GM19043 (cell line): ENCODE data around the gene SLC16A14.

Source experiments
- ATAC-seq: cut with Tn5 transposase; IDR thresholded peaks from one replicate; pipeline ENCODE4 v1.9.1; 2021; ENCODE audit warnings: low read depth; ENCODE audit not compliant: unreplicated experiment

The SLC16A14 gene

DNA sequence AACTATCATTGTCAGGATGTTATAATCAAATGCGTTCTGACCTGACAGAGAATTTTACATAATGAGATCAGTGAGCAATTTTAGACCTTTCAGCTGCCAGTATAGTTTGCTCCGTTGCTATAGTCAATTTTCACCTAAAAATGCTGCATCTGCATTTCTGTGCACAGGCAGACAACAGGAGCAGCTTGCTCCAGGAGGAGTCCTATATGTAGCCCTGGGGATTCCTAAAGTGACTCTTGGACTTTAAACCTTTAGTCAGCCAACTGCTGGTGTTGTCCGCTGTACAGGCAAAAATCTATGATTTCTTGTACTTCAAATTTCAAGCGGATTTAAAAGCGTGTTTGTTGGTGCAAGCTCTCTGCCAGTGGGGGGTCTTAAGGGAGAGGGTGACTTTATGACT is 25.7 kb downstream of the SLC16A14 start:
- no peak for ATAC-seq

DNA sequence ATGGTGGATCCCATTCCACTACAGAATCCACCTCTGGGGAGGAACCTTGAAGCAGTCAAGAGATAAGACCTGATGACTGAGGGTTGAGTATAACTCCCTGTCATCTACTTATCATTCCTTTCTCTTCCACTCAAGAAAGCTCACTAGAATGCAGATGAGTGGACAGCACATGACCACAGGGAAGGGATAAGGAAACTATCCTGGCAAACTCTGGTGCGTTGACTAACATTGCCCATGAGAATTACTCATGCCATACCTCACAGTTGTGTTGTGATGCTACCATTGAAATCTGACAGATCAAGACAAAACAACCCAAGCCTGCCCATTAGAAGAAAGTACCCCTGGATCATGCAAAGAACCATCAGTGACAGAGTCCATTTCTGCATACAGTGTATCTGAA is 26.5 kb downstream of the SLC16A14 start:
- ATAC-seq = no peak

DNA sequence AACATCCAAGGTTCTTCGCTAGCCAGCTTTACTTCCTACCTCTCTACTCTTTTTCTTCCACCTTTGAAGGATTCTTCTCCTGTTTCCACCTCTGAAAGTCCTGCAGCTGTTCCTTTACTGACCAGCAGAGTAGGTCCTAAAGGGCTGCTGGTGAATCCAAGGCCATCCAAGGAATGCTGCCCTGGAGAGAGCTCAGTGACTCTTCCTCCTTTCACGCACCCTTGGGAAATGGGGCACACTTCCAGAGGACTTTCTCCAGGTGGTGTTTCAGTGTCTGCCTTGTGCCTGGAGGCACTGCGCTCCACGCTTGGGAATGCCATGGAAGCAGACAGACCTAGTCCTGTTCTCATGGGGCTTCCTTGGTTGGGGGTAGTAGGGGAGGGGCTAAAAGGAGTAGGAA is 45.4 kb downstream of the SLC16A14 start:
- ATAC-seq = no peak

DNA sequence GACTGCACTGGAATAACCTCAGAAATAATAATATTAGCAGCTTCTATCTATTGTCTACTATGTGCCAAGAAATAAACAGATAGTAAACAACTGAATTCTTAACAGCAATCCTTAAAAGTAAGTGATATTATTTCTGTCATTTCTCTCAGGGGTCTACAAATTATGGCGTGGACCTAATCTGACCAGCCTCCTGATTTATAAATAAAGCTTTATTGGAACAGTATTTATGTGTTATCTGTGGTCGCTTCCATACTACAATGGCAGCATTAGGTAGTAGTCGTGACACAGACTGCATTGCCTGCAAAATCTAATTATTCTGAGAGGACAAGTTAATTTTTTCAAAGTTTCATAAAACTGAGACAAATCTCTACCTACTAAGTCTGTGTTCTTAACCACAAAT is 49.0 kb downstream of the SLC16A14 start:
- no peak for ATAC-seq

DNA sequence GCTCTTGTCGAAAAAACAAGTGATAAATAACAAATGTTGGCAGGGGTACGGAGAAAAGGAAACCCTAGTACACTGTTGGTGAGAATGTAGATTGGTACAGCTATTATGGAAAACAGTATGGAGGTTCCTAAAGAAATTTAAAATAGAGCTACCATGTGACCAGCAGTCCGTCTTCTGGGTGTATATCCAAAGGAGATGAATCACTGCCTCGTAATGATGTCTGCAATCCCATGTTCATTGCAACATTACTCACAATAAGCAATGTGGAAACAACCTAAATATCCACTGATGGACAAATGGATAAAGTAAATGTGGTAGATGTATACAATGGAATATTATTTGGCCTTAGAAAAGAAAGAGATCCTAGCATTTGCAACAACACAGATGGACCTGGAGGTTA is 50.6 kb downstream of the SLC16A14 start:
- no peak for ATAC-seq

DNA sequence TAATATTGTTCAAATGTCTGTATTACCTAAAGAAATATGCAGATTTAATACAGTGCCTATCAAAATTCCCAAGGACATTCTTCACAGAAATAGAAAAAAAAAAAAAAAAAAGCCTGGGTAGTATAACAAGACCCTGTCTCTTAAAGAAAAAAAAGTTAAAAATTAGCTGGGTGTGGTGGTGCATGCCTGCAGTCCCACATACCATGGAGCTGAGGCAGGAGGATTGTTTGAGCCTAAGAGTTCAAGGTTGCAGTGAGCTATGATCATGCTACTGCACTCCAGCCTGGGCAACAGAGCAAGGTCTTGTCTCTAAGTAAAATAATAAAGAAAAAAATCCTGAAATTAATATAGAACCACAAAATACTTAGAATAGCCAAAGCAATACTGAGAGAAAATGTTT is 51.9 kb downstream of the SLC16A14 start:
- ATAC-seq = no peak

DNA sequence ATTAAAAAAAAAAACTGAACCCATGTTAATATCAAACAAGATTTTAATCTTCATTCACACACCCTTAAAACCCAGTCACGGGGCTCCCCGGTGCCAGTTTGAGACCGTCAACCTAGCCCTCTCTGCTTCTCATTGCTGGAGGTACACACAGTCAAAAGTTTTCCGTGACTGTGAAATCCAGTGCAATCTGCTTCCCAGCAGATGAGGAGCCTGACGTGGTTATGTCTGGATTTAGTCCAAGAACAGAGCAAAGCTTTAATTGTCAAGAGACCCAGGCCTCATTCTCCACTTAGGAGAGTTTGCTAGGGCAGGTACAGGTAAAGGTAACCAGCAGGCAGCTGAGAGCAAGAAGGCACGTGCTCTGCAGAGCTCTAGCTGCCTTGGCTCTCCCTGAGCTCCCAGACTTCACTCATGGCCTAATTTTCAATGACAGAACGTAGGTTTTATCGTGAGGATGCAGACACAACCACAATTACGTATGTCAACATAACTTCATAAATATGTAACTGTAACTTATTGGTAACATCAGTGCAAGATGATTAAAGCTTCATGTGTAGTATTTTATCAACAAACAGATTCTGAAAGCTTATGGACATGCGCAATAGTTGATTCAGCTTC is 56.3 kb downstream of the SLC16A14 start:
- no peak for ATAC-seq

DNA sequence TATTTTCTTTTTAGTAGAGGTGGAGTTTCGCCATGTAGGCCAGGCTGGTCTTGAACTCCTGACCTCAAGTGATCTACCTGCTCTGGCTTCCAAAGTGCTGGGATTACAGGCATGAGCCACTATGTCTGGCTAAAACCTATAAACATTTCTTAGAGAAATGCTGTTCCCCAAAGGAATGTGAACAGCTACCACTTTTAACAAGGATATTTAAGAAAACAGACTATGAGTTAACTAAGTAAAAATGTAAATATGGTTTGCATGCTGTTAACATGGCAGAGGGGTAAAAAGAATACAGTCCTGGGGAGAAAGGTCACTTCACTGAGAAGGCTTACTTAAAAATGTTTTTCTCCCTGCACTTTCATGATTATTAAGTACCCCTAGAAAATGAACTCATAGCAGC is 57.1 kb downstream of the SLC16A14 start:
- no peak for ATAC-seq

DNA sequence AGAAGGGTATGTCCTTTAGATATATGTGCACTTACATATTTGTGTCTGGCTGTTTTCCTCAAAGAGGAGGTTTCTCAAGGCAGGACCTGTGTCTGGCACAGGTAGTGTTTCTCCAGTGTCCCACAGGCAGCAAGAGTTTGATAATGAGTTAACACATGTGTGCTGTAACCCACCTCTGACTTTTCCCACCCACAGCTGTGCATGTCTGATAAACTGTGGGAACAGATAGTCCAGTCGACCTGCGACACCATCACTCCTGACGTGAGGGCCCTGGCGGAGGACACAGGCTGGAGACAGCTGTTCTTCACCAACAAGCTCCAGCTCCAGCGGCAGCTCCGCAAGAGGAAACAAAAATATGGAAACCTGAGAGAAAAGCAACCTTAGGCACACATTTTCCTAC is 58.2 kb downstream of the SLC16A14 start:
- no peak for ATAC-seq

DNA sequence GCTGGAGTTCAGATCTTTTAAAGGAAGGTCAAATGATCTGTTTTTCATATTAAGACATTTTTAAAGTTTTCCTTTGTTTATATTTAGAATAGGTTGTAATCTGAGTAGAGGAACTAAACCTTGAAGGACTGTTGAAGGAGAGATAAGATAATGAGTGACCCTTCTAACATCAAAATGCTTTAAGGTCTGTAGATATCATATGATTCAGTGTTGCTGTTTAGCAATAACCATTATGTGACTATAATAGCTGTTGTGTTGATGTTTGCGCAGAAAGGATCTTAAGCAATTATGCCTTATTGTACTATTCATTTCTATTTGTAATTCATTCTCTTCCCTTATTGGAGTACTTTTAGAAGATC is 60.0 kb downstream of the SLC16A14 start:
- ATAC-seq = no peak

DNA sequence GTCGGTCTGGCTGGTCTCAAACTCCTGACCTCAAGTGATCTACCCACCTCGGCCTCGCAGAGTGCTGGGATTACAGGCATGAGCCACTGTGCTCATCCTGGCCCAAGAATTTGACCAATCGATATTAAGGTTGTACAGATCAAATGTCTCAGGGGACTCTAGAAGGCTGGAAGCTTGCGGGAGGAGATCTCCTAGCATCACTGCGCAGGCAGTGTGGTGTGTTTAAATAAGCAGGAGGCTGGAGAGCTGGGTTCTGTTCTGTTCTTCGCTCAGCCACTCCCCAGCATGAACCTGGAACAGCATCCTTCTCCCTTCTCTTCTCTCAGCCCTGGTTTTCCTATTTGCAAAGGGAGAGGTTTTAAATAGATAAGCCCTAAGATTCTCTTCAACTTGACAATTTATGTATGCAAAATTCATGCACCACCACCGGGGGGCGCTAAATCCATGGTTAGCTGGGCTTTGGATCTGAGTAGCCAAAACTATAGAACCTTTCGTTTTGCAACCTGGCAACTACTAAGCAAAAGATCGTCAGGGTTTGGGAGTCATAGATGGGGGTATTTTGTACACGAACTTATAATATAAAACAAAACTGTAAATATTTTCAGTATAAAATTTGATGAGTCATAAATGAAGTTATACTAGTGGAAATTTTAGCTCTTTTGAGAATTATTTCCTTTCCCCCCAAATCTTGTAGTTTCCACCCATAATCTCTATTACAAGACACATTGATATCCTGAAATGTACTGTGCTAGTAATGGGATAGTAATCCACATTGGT is 60.6 kb downstream of the SLC16A14 start:
- ATAC-seq = no peak

DNA sequence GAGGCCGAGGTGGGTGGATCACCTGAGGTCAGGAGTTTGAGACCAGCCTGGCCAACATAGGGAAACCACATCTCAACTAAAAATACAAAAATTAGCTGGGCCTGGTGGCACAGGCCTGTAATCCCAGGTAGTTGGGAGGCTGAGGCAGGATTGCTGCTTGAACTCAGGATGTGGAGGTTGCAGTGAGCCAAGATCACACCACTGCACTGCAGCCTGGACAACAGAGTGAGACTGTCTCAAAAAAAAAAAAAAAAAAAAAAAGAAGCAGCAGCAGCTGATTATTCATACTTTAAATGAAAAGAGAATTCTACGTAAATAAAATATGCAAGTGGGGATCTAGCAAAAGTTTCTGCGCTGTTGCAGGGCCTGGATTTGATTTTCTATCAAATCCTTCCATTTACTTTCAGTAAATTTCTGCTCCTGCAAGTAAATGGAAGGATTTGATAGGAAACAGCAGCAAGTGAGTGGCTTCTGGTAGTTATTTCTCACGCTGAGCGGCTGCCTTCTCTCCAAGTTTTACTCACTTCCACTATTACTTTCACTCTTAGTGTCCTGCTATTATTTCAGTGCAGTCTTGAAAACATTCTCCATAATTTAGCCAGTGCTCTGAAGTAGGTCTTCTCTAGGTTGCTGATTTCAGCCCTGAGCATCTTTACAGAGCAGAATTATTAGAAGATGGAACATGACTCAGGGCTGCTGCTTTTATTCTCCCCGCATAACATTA is 68.4 kb downstream of the SLC16A14 start:
- ATAC-seq = peak; percentile 91

DNA sequence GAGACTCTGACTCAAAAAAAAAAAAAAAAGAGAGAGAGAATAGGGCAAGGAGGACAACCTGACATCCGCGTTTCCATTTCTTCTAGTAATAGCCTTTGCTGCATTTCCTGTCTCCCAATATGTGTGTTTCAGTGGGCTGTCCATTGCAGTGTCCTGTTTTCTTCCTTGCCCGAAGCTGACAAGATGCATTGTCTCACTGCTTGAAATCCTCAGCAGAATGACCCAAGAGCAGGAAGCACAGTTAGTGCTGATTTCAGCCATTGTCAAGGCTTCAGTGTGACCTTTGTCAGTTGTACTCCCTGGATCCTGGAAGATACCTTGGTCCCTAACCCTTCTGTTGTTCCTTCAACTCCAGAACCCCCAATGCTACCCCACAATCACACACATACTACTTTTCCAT is 71.2 kb downstream of the SLC16A14 start:
- ATAC-seq = no peak

DNA sequence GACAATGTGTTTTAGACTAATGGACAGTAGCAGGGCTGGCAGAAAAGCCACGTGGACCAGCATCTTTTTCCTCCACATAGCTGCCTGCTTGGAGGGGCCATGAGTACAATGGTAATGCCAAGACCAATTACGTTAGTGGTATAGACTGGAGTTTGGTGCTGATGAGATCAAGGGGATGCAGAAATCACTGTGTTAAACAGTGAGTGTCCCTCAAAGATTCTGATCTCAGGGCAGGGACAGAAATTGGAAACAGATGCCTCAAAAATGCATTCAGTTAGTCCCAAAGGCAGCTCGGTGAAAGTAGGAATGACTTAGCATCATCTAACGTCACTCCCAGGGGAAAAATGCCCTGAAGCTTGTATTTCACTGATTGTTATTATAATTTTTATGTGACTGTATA is 72.4 kb downstream of the SLC16A14 start:
- ATAC-seq = no peak

DNA sequence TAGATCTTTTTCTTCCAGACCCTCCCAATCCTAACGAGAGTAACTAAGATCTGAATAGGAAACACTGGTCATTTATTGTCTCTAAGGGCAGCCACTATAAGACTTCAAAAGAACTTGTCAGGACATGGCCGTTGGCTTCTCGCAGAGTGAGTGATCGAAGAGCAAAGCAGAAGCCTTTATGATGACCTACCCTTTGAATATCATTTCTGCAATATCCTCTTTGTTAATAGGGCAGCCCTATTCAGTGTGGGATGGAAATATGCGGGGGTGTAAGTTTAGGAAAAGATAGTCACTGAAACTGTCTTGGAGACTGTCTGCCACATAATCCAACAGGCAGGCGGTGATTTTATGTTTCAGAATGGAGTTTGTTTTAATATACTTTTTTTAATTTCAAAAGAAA is 75.5 kb downstream of the SLC16A14 start:
- ATAC-seq = no peak
